ENCODE data around the gene PRTFDC1. TPM values are rescaled to one million over a fixed set of nuclear protein-coding genes. Genes with fewer than 3 reads are reported as not detected.

The PRTFDC1 gene
- total and polyA plus RNA-seq, 2 of the 13 experiments (the other 11 are each of a cell fraction or from before 2014, with no cell fraction given), result not detected

DNA sequence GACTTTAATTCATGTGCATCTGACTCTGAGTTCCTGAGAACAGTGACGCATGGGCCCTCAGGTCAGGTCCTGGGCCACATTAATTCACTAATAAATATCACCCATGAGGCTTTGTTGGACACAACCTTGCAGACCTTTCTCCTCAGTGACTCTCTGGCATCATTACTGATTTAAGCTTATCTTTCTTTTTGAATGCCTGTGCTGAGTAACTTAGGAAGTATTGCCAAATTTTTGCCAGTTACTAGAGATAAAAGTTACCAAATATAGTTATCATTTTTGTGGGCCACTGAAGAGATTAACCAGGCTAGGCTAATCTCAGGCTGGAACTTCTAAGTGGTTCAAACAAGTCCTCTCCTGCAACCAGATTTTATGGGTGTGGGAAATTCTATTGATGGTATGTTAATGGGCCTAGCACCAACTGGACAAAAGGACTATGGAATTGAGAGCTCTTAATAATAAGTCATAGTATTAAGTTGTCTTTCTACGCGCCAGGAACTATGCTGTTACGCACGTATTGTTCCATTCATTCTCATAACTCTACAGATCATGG lies 28.8 kb upstream of the PRTFDC1 start:
- intact Hi-C loops (cut with micrococcal nuclease; ENCODE audit: unreplicated experiment) (no loop called here), in situ Hi-C loops (cut with HindIII; ENCODE audit: extremely low pct_ligation_motif_present, low pct_unique_long_range_greater_than_20kb) (loop anchor here (25.0 kb wide), 1 partner anchor 344 kb away; no protein-coding TSS in a partner anchor)
- H3K27ac ChIP-seq (ENCODE audit: extremely low read length, insufficient read depth, low read length), result no peak overlapping the region
- no peaks in the 10 kb centered on the region for H3K79me2 ChIP-seq (ENCODE audit: insufficient read depth, low read length)
- no peak for DNase-seq (ENCODE audit: low spot score)
- no peak overlapping the region for H3K9ac ChIP-seq (ENCODE audit: insufficient read depth, low read depth, low read length)
- no peaks in the 10 kb centered on the region for H3K36me3 ChIP-seq (replicated peaks in 1 of 2; ENCODE audit: control insufficient read depth in 1 of 2, insufficient read depth in 2 of 2, low read length in 2 of 2)
- H2AFZ ChIP-seq (ENCODE audit: low read length), result no peak overlapping the region
- no peak for ATAC-seq
- POLR2A ChIA-PET, result no interaction called here
- no TSS peak for BruUV-seq (replicated peaks)
- H3K9me3 ChIP-seq (ENCODE audit: low read length), result no peaks in the 10 kb centered on the region
- CTCF ChIA-PET (ENCODE audit: low intra/inter-chr PET ratio, low total read pairs), result no interaction called here
- no peak overlapping the region for H3K4me2 ChIP-seq (ENCODE audit: low read depth, low read length)
- no peaks in the 10 kb centered on the region for H4K20me1 ChIP-seq (ENCODE audit: insufficient read depth, low read length)
- WGBS (ENCODE audit: low lambda C conversion rate), result 72% methylated on average over 5 of the region's 5 CpGs
- FAIRE-seq, result no peak
- H3K4me3 ChIP-seq (replicated peaks in 1 of 3; ENCODE audit: insufficient read depth in 1 of 3, low read depth in 2 of 3, low read length in 3 of 3), result no peak overlapping the region
- no peaks in the 10 kb centered on the region for H3K4me1 ChIP-seq (ENCODE audit: insufficient read depth, low read length)
- TF ChIP-seq GZF1 (CRISPR knock-in tag; IDR thresholded peaks at IDR 0.05) (no peak), MED8 (CRISPR knock-in tag; IDR thresholded peaks at IDR 0.05; ENCODE audit: insufficient replicate concordance) (no peak), ELF1 (CRISPR knock-in tag; IDR thresholded peaks at IDR 0.05) (no peak), ZFY (CRISPR knock-in tag; IDR thresholded peaks at IDR 0.05) (no peak), WIZ (CRISPR knock-in tag; IDR thresholded peaks at IDR 0.05) (no peak), HOXA7 (CRISPR knock-in tag; IDR thresholded peaks at IDR 0.05) (no peak), RFXAP (CRISPR knock-in tag; IDR thresholded peaks at IDR 0.05; ENCODE audit: borderline replicate concordance) (no peak), KAT2B (IDR thresholded peaks at IDR 0.05; ENCODE audit: borderline replicate concordance, low read depth, low read length) (no peak), JDP2 (CRISPR knock-in tag; IDR thresholded peaks at IDR 0.05; ENCODE audit: borderline replicate concordance) (no peak)
- TF ChIP-seq, protein P1, sequence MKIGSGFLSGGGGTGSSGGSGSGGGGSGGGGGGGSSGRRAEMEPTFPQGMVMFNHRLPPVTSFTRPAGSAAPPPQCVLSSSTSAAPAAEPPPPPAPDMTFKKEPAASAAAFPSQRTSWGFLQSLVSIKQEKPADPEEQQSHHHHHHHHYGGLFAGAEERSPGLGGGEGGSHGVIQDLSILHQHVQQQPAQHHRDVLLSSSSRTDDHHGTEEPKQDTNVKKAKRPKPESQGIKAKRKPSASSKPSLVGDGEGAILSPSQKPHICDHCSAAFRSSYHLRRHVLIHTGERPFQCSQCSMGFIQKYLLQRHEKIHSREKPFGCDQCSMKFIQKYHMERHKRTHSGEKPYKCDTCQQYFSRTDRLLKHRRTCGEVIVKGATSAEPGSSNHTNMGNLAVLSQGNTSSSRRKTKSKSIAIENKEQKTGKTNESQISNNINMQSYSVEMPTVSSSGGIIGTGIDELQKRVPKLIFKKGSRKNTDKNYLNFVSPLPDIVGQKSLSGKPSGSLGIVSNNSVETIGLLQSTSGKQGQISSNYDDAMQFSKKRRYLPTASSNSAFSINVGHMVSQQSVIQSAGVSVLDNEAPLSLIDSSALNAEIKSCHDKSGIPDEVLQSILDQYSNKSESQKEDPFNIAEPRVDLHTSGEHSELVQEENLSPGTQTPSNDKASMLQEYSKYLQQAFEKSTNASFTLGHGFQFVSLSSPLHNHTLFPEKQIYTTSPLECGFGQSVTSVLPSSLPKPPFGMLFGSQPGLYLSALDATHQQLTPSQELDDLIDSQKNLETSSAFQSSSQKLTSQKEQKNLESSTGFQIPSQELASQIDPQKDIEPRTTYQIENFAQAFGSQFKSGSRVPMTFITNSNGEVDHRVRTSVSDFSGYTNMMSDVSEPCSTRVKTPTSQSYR (CRISPR knock-in tag; IDR thresholded peaks at IDR 0.05; ENCODE audit: borderline replicate concordance), result no peak
- TF ChIP-seq, protein P2, sequence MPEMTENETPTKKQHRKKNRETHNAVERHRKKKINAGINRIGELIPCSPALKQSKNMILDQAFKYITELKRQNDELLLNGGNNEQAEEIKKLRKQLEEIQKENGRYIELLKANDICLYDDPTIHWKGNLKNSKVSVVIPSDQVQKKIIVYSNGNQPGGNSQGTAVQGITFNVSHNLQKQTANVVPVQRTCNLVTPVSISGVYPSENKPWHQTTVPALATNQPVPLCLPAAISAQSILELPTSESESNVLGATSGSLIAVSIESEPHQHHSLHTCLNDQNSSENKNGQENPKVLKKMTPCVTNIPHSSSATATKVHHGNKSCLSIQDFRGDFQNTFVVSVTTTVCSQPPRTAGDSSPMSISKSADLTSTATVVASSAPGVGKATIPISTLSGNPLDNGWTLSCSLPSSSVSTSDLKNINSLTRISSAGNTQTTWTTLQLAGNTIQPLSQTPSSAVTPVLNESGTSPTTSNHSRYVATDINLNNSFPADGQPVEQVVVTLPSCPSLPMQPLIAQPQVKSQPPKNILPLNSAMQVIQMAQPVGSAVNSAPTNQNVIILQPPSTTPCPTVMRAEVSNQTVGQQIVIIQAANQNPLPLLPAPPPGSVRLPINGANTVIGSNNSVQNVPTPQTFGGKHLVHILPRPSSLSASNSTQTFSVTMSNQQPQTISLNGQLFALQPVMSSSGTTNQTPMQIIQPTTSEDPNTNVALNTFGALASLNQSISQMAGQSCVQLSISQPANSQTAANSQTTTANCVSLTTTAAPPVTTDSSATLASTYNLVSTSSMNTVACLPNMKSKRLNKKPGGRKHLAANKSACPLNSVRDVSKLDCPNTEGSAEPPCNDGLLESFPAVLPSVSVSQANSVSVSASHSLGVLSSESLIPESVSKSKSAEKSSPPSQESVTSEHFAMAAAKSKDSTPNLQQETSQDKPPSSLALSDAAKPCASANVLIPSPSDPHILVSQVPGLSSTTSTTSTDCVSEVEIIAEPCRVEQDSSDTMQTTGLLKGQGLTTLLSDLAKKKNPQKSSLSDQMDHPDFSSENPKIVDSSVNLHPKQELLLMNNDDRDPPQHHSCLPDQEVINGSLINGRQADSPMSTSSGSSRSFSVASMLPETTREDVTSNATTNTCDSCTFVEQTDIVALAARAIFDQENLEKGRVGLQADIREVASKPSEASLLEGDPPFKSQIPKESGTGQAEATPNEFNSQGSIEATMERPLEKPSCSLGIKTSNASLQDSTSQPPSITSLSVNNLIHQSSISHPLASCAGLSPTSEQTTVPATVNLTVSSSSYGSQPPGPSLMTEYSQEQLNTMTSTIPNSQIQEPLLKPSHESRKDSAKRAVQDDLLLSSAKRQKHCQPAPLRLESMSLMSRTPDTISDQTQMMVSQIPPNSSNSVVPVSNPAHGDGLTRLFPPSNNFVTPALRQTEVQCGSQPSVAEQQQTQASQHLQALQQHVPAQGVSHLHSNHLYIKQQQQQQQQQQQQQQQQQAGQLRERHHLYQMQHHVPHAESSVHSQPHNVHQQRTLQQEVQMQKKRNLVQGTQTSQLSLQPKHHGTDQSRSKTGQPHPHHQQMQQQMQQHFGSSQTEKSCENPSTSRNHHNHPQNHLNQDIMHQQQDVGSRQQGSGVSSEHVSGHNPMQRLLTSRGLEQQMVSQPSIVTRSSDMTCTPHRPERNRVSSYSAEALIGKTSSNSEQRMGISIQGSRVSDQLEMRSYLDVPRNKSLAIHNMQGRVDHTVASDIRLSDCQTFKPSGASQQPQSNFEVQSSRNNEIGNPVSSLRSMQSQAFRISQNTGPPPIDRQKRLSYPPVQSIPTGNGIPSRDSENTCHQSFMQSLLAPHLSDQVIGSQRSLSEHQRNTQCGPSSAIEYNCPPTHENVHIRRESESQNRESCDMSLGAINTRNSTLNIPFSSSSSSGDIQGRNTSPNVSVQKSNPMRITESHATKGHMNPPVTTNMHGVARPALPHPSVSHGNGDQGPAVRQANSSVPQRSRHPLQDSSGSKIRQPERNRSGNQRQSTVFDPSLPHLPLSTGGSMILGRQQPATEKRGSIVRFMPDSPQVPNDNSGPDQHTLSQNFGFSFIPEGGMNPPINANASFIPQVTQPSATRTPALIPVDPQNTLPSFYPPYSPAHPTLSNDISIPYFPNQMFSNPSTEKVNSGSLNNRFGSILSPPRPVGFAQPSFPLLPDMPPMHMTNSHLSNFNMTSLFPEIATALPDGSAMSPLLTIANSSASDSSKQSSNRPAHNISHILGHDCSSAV (CRISPR knock-in tag; IDR thresholded peaks at IDR 0.05; ENCODE audit: borderline replicate concordance), result no peak
- H3K27me3 ChIP-seq (ENCODE audit: control insufficient read depth in 1 of 2, insufficient read depth in 2 of 2, low read length in 2 of 2), result no peaks in the 10 kb centered on the region
